RPMI8226 (cell line): ENCODE measurements around the gene FOXK2.
"Not testable (repeated sequence)": the region's sequence is repeated elsewhere in the genome, so short reads cannot be mapped to it uniquely, and the experiment has no call there.

Experiments
- DNase-seq: peaks from one replicate; pipeline ENCODE4 v3.0.0-alpha.2; 2015

FOXK2 gene

DNA sequence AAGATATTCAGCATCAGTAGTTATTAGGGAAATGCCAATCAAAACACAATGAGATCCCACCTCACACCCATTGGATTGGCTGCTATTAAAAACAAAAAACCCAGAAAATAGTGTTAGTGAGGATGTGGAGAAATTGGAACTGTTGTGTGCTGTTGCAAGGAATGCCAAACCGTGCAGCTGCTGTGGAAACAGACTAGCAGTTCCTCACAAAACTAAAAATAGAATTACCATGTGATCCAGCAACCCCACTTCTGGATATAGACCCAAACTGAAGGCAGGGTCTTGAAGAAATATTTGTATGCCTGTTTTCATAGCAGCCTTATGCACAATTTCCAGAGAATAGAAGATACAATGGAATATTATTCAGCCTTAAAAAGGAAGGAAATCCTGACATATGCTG lies 46.0 kb downstream of the FOXK2 start:
- no peak for DNase-seq

DNA sequence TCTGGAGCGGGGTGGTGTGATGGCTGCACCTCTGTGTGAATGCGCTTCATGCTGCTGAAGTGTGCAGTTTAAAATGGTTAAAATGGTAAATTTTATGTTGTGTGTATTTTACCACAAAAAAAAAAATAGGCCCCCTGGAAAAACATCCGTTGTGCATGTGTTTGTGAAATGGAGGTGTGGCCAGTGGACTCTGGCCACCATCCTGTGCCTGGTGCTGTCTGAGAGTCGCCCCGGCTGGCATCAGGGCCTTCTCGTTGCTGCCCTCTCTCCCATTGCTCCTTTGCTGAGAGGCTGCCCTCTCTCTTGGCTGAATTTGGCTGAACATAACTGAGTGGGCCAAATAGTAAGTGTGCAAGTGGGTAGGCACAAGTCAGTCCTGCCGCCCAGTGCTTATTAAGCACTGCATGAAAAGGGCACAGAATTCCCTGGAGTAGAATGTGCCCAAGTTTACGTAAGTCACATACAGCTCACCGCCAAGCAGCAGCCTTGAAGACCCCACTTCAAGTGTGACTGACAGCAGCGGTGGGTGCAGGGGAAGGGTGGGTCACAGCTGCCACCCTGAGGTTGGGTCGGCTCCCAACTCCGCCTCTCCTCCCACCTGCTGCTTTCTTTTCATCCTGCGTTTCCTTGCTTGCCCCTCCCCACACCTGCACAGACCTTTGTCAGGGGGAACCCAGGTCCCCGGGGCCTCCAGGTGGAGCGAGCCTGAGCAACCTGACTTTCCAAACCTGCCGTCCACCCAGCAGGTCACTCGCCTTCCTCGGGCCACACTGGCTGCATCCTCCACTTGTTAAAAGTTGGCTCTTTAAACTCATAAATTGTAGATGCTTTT lies 46.8 kb downstream of the FOXK2 start:
- no peak for DNase-seq

DNA sequence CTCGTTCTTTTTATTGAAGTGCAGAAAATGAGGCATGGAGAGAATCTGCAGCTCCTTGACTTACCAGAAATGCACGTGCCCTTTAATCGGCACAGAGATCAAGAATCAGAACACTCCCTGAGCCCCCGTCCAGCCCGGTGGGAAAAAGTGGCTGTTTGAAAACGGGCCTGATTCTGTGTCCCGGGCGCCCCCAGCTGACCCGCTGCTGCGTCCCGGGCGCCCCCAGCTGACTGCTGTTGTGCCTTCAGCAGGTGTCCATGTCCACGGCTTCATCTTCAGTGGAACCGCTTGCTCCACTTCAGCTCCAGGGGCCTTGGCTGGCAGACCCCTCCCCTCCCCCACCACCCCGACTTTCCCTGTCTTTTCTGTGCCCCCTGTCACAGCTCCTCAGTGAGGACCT lies 47.8 kb downstream of the FOXK2 start:
- DNase-seq: no peak

DNA sequence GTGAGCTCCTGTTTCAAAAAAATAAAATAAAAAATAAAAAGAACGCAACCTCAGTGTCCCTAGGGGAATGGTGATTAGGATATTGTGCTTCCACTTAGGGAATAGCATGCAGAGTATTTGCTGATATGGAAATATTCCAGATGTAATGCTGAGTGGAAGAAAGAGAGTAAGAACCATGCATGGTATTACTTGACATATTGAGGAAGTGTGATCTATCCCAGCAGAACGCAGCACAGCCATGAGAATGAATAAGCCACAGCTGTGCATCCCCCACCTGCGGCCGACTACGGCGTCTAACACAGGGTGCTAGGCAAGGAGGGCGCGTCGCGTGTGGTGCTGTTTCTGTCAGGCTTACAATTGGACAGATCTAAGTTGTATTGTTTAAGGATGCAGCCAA lies 49.5 kb downstream of the FOXK2 start:
- no peak for DNase-seq

DNA sequence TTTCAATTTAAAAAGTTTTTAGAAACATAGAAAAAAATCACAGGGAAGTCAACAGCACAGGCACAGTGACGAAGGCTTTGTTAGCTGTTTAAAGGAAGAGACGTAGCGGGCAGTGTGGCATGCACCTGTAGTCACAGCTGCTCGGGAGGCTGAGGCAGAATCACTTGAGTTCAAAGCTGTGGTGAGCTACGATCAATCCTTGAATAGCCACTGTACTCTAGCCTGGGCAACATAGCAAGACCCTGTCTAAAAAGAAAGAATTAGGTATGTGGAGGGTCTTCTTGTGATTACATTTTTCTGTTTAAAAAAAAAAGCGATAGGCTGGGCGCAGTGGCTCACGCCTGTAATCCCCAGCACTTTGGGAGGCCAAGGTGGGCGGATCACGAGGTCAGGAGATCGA lies 50.1 kb downstream of the FOXK2 start:
- DNase-seq: no peak

DNA sequence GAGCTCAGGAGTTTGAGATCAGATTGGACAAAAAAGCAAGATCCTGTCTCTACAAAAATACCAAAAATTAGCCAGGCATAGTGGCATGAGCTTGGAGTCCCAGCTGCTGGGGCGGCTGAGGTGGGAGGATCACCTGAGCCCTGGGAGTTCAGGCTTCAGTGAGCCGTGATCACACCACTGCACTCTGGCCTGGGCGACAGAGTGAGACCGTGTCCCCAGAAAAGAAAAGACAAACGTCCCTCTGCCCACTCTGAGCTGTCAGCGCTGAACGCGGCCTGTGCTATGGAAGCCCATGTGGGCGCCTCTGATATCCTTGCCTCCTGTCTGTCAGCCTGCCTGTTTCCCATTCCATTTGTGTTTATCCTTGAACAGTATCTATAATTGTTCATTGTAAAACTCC lies 50.7 kb downstream of the FOXK2 start:
- no peak for DNase-seq

DNA sequence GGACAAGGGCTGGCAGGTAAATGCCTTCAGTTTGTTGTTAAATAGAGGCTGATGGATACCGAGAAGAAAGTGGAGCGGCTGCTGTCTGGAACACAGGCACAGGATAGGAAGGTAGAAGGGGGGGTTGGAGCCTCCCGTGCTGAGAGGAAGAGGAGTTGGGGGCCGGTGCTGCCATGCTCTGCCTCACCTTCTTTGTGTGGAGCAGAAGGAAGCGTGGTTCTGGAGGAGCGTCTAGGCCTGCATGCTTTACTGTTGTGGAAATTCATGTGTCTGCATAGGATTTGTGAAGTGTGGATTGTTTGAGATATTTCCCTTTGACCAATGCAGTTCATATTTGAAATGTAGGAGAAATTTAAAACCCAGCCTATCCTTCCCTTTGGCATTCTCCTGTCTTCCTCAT lies 52.3 kb downstream of the FOXK2 start:
- no peak for DNase-seq

DNA sequence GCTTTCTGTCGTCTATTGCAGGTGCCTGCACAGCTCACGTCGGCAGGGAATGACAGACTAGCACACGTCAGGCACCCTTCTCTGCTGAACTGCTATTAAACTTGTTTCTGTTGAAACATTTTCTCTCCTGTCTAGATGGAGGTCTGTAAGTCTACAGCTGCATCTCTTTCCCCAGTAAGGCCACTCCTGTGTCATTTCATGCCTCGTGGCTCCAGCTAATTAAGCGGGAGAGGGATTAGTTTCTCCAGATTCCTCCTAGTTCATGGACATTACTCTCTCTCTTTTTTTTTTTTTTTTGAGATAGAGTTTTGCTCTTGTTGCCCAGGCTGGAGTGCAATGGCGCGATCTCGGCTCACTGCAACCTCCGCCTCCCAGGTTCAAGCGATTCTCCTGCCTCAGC lies 54.5 kb downstream of the FOXK2 start:
- DNase-seq: no peak

DNA sequence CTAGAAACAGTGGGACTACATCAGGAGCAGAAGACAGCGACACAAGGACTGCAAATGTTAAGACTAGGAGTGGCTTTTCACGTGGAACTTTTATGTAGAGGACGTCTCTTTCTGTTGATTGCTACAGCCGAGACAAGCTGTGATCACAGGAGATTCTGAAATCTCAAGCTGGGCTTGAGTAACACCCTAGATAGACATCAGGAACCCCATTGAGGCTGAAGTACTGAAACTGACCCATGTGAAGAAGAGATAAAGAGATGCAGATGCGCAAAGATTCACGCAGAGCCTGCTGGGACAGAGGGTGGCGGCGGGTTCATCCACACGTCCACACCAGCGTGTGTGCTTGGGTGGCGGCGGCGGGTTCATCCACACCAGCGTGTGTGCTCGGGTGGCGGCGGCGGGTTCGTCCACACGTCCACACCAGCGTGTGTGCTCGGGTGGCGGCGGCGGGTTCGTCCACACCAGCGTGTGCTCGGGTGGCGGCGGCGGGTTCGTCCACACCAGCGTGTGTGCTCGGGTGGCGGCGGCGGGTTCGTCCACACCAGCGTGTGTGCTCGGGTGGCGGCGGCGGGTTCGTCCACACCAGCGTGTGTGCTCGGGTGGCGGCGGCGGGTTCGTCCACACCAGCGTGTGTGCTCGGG lies 56.2 kb downstream of the FOXK2 start:
- not testable (repeated sequence) for DNase-seq

DNA sequence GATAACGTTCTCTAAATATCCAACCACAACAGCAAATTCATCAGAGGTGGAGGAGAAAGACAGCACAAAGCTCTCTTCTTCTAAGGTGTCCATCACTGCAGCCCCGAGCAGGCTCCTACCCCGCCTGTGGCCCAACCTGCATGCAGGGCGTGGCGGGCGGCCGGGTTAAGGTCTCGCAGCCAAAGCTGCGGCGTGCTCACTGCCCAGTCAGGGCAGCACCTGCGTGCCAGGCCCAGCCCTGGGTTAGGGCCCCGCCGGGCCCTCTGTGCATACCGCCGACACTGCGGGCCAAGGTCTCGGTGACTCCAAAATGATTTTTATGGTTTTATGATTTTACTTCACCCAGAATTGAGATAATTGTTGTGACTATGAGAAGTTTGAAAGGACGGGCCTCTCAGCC lies 57.8 kb downstream of the FOXK2 start:
- no peak for DNase-seq

DNA sequence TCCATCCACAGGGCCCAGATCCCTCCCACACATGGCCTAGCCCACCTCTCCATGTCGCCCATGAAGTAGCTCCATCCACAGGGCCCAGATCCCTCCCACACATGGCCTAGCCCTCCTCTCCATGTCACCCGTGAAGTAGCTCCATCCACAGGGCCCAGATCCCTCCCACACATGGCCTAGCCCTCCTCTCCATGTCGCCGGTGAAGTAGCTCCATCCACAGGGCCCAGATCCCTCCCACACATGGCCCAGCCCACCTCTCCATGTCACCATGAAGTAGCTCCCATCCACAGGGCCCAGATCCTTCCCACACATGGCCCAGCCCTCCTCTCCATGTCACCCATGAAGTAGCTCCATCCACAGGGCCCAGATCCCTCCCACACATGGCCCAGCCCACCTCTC lies 60.4 kb downstream of the FOXK2 start:
- DNase-seq: not testable (repeated sequence)

DNA sequence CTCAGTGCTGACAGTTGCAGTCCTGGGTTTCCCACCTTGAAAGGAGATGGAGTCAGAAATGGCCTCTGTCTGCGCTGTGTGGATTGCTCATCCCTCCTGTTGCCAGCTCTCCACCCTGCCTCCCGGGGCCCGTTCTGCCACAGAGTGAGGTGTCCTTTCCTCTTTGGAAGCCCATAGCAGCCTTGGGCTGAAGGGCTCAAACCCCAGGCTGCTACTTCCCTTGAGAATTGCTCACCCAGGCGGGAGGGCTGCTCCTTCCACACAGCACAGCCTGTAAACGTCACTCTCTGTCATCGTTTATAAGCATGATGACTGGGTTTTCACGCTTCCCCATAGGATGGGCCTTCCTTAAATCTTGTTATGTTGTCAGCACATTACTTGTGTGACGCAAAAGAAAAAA lies 62.7 kb downstream of the FOXK2 start:
- DNase-seq: no peak

DNA sequence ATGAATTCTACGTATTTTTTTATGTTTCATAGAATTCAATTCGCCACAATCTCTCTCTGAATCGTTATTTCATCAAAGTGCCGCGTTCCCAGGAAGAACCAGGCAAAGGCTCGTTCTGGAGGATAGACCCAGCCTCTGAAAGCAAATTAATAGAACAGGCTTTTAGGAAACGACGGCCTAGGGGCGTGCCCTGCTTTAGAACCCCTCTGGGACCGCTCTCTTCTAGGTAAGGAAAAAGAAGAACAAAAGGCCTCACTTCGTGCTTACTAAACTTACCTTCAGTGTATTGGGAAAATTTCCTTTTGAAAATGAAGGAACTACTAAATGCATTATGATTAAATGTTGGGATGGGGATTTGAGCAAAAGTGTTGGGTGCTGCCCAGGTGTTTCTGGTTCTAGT lies 63.2 kb downstream of the FOXK2 start:
- no peak for DNase-seq

DNA sequence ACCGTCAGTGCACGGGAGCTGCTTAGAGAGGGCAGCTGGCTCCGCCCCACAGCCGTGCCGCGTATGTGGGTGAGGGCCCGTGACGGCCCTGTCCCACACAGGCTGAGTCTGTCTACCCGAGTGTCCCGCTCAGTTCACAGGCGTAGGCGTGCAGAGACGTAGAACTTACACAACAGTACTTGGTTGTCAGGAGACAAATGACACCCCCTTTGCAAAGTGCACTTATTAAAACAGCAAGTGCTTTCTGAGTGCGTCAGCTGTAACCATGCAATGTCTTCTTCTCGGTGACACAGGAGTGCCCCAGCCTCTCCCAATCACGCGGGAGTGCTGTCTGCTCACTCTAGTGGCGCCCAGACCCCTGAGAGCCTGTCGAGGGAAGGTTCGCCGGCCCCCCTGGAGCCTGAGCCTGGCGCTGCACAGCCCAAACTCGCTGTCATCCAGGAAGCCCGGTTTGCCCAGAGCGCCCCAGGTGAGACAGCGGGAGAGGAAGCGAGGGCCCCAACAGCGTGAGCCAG lies 64.2 kb downstream of the FOXK2 start:
- DNase-seq: no peak

DNA sequence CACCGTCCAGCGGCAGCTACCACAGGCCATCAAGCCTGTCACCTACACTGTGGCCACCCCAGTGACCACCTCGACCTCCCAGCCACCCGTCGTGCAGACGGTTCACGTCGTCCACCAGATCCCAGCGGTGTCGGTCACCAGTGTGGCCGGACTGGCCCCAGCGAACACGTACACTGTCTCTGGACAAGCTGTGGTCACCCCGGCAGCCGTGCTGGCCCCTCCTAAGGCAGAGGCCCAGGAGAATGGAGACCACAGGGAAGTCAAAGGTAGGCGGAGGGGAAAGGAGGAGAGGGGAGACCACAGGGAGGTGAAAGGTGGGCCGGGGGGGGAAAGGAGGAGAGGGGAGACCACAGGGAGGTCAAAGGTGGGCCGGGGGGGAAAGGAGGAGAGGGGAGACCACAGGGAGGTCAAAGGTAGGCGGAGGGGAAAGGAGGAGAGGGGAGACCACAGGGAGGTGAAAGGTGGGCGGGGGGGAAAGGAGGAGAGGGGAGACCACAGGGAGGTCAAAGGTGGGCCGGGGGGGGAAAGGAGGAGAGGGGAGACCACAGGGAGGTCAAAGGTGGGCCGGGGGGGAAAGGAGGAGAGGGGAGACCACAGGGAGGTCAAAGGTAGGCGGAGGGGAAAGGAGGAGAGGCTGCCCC lies 66.5 kb downstream of the FOXK2 start:
- DNase-seq: not testable (repeated sequence)

DNA sequence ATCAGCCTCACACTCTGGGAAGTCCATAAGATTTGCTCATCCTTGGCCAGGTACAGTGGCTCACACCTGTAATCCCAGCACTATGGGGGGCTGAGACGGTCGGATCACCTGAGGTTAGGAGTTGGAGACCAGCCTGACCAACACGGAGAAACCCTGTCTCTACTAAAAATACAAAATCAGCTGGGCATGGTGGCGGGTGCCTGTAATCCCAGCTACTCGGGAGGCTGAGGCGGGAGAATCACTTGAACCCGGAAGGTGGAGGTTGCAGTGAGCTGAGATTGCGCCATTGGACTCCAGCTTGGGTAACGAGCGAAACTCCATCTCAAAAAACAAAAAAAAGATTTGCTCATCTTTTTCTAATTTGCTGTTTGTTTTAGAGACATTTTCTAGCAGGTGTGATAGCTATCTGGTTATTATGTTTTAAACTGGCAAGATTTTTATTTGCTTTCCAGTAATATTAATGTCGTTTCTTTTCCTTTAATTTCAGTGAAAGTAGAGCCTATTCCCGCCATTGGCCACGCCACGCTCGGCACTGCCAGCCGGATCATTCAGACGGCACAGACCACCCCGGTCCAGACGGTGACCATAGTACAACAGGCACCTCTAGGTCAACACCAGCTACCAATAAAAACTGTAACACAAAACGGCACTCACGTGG lies 67.2 kb downstream of the FOXK2 start:
- no peak for DNase-seq

DNA sequence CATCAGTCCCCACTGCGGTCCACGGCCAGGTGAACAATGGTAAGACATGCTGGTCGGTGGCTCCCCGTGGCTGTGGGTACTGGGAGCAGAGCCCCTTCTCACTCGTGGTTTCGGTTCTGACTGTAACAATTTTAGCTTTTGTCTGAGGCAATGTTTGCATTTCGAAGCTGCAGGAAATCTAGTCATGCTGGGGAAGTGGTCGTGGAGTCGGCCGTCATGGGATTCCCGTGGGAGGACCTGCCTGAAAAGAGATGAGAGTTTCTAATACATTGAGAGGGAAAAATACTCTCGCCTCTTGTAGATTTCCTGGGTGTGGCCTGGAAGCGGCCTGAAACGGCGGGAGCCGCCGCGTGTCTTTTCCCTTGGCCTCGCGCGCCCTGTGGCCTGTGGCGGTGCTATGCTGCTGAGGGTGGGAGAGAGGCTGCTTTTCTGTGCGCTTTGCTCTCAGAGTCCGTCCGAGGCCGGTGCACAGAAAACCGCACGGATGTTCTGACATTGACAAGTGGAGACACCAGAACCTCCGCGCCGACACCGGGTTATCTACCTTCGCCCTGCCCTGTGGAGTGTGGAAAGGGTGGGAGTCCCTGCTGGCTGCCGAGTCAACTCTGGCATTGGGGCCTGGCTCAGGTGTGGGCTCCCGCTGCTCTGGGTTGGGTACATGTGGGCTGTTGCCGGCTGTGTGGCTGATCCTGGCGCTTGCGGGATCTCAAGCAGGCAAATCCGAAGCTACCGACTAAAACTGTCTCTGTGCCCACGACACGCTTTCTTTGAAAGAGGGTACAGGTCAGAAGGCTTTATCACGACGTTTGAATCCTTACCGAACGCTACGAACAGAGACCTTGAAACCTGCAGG lies 67.9 kb downstream of the FOXK2 start:
- DNase-seq: no peak

DNA sequence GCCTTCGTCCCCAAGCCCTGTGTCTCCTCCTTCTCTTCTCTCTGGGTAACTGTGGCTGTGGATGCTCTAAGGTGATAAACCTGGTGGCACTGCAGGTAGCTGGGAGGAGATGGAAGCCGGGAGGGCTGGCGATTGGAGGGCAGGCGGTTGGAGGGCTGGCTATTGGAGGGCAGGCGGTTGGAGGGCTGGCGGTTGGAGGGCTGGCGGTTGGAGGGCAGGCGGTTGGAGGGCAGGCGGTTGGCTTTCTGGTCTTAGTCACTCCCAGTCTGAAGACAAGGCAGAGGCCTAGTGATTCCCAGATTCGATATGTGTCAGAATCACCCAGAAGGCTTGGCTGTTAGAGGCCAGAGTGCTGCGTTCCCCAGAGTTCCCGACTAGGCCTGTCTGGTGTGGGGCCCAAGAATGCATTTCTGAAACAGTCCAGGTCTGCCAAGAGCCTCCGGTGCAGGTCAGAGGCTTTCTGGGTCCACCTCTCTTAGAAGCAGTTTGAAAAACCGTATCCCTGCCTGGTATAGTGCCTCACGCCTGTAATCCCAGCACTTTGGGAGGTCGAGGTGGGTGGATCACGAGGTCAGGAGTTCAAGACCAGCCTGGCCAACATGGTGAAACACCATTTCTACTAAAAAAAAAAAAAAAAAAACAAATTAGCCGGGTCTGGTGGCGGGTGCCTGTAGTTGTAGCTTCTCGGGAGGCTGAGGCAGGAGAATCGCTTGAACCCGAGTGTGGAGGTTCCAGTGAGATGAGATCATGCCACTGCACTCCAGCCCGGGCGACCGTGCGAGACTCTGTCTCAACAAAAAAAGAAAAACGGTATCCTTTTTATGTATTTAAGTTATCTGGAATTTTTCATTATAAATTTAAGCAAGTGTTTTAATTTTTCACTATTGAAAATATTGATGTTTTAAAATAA lies 69.0 kb downstream of the FOXK2 start:
- no peak for DNase-seq

DNA sequence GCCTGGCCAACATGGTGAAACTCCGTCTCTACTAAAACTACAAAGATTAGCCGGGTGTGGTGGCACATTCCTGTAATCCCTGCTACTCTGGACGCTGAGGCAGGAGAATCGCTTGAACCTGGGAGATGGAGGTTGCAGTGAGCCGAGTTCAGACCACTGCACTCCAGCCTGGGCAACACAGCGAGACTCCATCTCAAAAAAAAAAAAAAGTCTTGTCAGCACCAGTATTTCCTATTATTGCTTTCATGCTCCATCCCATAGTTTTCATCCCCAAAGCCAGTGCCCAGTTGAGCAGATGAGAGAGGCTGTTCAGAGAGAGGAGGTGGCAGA lies 70.3 kb downstream of the FOXK2 start:
- DNase-seq: no peak

DNA sequence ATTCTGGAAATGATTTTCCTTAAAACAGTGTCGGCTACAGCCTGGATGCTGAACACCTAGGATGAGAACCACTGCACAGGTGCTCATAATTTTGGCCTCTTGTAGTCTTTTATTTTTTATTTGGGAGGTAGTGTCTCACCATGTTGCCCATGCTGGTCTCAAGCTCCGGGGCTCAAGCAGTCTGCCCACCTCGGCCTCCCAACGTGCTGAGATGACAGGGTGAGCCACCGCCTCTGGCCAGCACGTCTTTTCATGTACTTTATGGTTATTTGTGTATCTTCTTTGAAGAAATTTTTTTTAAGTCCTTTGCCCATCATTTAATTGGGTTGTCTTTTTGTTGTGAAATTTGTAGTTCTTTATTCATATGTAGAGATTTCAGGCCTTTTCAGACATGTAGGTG lies 70.7 kb downstream of the FOXK2 start:
- DNase-seq: no peak

DNA sequence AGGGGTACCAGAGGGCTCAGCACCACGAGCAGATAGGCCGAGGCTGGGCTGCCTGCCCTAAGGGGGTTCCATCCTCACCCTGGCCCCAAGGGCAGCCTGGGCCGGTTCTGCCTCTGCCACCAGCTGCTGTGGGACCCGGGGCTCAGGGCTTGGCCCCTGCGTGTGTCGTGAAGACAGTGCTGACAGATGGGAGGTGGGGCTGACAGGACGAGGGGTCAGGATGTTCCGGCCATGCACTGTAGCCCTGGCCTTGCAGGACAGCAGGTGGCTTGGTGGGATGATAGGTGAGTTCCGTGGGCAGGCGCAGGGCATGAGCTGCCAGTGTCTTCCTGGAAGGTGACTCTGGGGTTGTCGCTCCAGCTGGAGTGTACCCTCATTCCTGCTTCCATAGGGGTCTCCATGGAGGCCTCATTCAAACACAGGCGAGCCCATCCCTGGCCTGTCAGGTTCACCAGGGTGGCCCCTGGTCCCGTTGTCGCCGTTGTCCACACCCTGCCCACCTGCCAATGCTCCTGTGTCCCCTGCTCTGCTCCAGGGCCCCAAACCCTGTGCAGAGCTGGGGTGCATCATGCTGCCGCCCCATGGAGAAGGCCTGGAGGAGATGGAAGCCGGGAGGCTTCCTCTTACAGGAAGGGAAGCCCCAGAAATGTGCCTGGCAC lies 71.5 kb downstream of the FOXK2 start:
- DNase-seq: no peak
